Sigmoid colon (tissue), 7 donors: ENCODE measurements around the gene CREB3. TPM values are rescaled to one million over a fixed set of nuclear protein-coding genes. Genes with fewer than 3 reads are reported as not detected.

Experiments
- DNase-seq: peaks from one replicate; pipeline ENCODE4 v3.0.0-alpha.2; 2019
- H3K27ac ChIP-seq, 4 donors: fragments of 200-600 bp; sonication (generic); one replicate each; pipeline ENCODE4 v1.5.1; 2016 to 2019; ENCODE audit warnings: mild to moderate bottlenecking in 1 of 4
- H3K27me3 ChIP-seq, 3 donors: fragments of 200-600 bp; sonication (generic); one replicate each; pipeline ENCODE4 v1.5.1; 2019; ENCODE audit warnings: mild to moderate bottlenecking in 1 of 3
- H3K36me3 ChIP-seq, 4 donors: fragments of 200-600 bp; sonication (generic); one replicate each; pipeline ENCODE4 v1.5.1; 2016 to 2019
- H3K4me1 ChIP-seq, 4 donors: fragments of 200-600 bp; sonication (generic); one replicate each; pipeline ENCODE4 v1.5.1; 2017 to 2019
- H3K4me3 ChIP-seq, 4 donors: fragments of 200-600 bp; sonication (generic); one replicate each; pipeline ENCODE4 v1.5.1; 2017 to 2019; ENCODE audit warnings: mild to moderate bottlenecking in 2 of 4, moderate library complexity in 1 of 4
- H3K9me3 ChIP-seq, 4 donors: fragments of 200-600 bp in 3 of 4; sonication (generic) in 3 of 4; one replicate each; pipeline versions ENCODE4 v1.5.1 to v1.6.1; 2013 to 2019
- CTCF ChIP-seq, 4 experiments: fragments of 450-650 bp in 3 of 4; fragments of 200-600 bp in 1 of 4; IDR thresholded peaks; one replicate each; pipeline ENCODE4 v1.5.1; 2016 to 2019; ENCODE audit warnings: antibody characterized with exemption in 4 of 4, mild to moderate bottlenecking in 3 of 4, moderate library complexity in 2 of 4
- EP300 ChIP-seq, 4 donors: sonication (generic); formaldehyde crosslinking; IDR thresholded peaks; one replicate each; pipeline ENCODE4 v1.6.1; 2017; ENCODE audit warnings: antibody characterized with exemption in 4 of 4
- POLR2A ChIP-seq, 2 donors: fragments of 450-650 bp; IDR thresholded peaks; one replicate each; pipeline ENCODE4 v1.6.1; 2016; ENCODE audit warnings: antibody characterized with exemption in 2 of 2, mild to moderate bottlenecking in 2 of 2, moderate library complexity in 2 of 2
- POLR2AphosphoS5 ChIP-seq, 4 donors: sonication (generic); formaldehyde crosslinking; IDR thresholded peaks; one replicate each; pipeline ENCODE4 v1.6.1; 2017; ENCODE audit warnings: antibody characterized with exemption in 4 of 4
- WGBS, 2 donors: extraction: QIAGEN DNeasy Blood & Tissue Kit; methylation state at CpG; one replicate each; pipeline ENCODE4 v1.1.7; 2013; 5-methylcytosine and 5-hydroxymethylcytosine counted together
- intact Hi-C: fragments of 100-400 bp; cut with DNase I; formaldehyde crosslinking; loops from one replicate; pipeline ENCODE4 v1.15.1; 2023
- polyA plus RNA-seq, 3 donors: library from polyadenylated mRNA; stranded (reverse); fragments of 200-250 nt; gene quantifications; one replicate each; pipeline ENCODE4 v1.2.3, GENCODE V29; 2013
- total RNA-seq, 4 donors: library from RNA; depleted of rRNA; stranded (reverse); fragments of >200 nt; gene quantifications; one replicate each; pipeline ENCODE4 v1.1.0, GENCODE V29; 2016
- donor health status: healthy with polysubstance abuse.
- donor health status: Bipolar disorder and iron deficiency.
- donor health status: healthy.

The CREB3 gene
- total and polyA plus RNA-seq, 7 donors: 31.0 to 82.7 (median 65.9) TPM

- TF ChIP-seq EP300 (IDR thresholded peaks at IDR 0.05) (no peak), POLR2AphosphoS5 (IDR thresholded peaks at IDR 0.05) (peak; percentile 21 to 55 (median 26)), POLR2A (IDR thresholded peaks at IDR 0.05) (no peak), CTCF (IDR thresholded peaks at IDR 0.05) (no peak)
- intact Hi-C loops: no loop called here
- peaks cover 34 to 69% (median 57%) of the 10 kb centered on the region in 4 donors for H3K36me3 ChIP-seq
- no peaks in the 10 kb centered on the region for H3K9me3 ChIP-seq
- DNase-seq: no peak
- 75 to 84% methylated on average over 11 of the region's 11 CpGs for WGBS, 2 donors
- H3K27me3 ChIP-seq: no peaks in the 10 kb centered on the region
- peak overlapping the region; percentile 95 to 100 (median 98) for H3K27ac ChIP-seq
- peaks cover 0 to 68% (median 47%) of the 10 kb centered on the region in 4 donors for H3K4me1 ChIP-seq
- peak overlapping the region; percentile 88 to 97 (median 94) for H3K4me3 ChIP-seq
Measured at GRCh38 chr9:35686222-35687203, 46.0 kb upstream of the CREB3 start.

GRCh38 chr9:35687306-35687705 is 45.2 kb upstream of the CREB3 start:
- intact Hi-C loops: no loop called here
- no peak for TF ChIP-seq POLR2A (IDR thresholded peaks at IDR 0.05)
- TF ChIP-seq POLR2AphosphoS5 (IDR thresholded peaks at IDR 0.05): peak in 2 of 4 donors; percentile 4 to 54
- DNase-seq: no peak
- WGBS, 2 donors: 82 to 87% methylated on average over 2 of the region's 2 CpGs
- peak overlapping the region; percentile 95 to 100 (median 98) for H3K27ac ChIP-seq
- peak overlapping the region; percentile 88 to 97 (median 94) for H3K4me3 ChIP-seq
- peaks cover 28 to 68% (median 53%) of the 10 kb centered on the region in 4 donors for H3K36me3 ChIP-seq
- H3K9me3 ChIP-seq: no peaks in the 10 kb centered on the region
- peaks cover 0 to 67% (median 48%) of the 10 kb centered on the region in 4 donors for H3K4me1 ChIP-seq
- no peaks in the 10 kb centered on the region for H3K27me3 ChIP-seq

- 86 to 93% methylated on average over 2 of the region's 2 CpGs for WGBS, 2 donors
- no peak for DNase-seq
- intact Hi-C loops: no loop called here
- Histone ChIP-seq H3K27me3 (no peaks in the 10 kb centered on the region), H3K4me3 (peak overlapping the region; percentile 88 to 97 (median 94)), H3K27ac (peak overlapping the region; percentile 95 to 100 (median 98)), H3K4me1 (peaks cover 0 to 62% (median 43%) of the 10 kb centered on the region in 4 donors), H3K9me3 (no peaks in the 10 kb centered on the region), H3K36me3 (peaks cover 21 to 60% (median 45%) of the 10 kb centered on the region in 4 donors)
- TF ChIP-seq POLR2AphosphoS5 (IDR thresholded peaks at IDR 0.05) (peak in 2 of 4 donors; percentile 39 to 43), CTCF (IDR thresholded peaks at IDR 0.05) (no peak)
Measured at GRCh38 chr9:35687972-35688557, 44.4 kb upstream of the CREB3 start.

GRCh38 chr9:35688558-35689541 is 43.6 kb upstream of the CREB3 start:
- DNase-seq: no peak
- WGBS, 2 donors: 70 to 82% methylated on average over 12 of the region's 12 CpGs
- Histone ChIP-seq H3K27ac (peak overlapping the region; percentile 95 to 100 (median 98)), H3K36me3 (peaks cover 16 to 52% (median 38%) of the 10 kb centered on the region in 4 donors), H3K9me3 (no peaks in the 10 kb centered on the region), H3K4me1 (peaks cover 0 to 54% (median 35%) of the 10 kb centered on the region in 4 donors), H3K27me3 (no peaks in the 10 kb centered on the region), H3K4me3 (peak overlapping the region; percentile 88 to 97 (median 94))
- TF ChIP-seq CTCF (IDR thresholded peaks at IDR 0.05) (no peak), POLR2AphosphoS5 (IDR thresholded peaks at IDR 0.05) (peak in 1 of 4 donors; percentile 4)
- intact Hi-C loops: loop anchor here (1.0 kb wide), 1 partner anchor 24 kb away; the partner anchor contains the start of gene ARHGEF39
